Left ventricle myocardium inferior (tissue), 1 donor: Measurements from ENCODE around the gene PAQR4. TPM values are rescaled to one million over a fixed set of nuclear protein-coding genes. Genes with fewer than 3 reads are reported as not detected.

Source experiments
- DNase-seq: peaks from one replicate; pipeline ENCODE4 v3.0.0-alpha.2; 2020
- H3K27ac ChIP-seq: fragments of 200-600 bp; replicated peaks from 2 replicates; pipeline ENCODE4 v1.8.0; 2021
- H3K27me3 ChIP-seq: fragments of 200-600 bp; 2 replicates; pipeline ENCODE4 v1.8.0; 2021; ENCODE audit warnings: low read depth
- H3K36me3 ChIP-seq: fragments of 200-600 bp; 2 replicates; pipeline ENCODE4 v1.8.0; 2021
- H3K4me1 ChIP-seq: fragments of 200-600 bp; 2 replicates; pipeline ENCODE4 v1.8.0; 2021
- H3K4me3 ChIP-seq: fragments of 200-600 bp; 2 replicates; pipeline ENCODE4 v1.8.0; 2021; ENCODE audit warnings: mild to moderate bottlenecking, moderate library complexity
- H3K9me3 ChIP-seq: fragments of 200-600 bp; replicated peaks from 2 replicates; pipeline ENCODE4 v1.8.0; 2021
- CTCF ChIP-seq: fragments of 200-600 bp; IDR thresholded peaks from 2 replicates; pipeline ENCODE4 v1.8.0; 2021; ENCODE audit warnings: antibody characterized with exemption, mild to moderate bottlenecking, borderline replicate concordance
- intact Hi-C: fragments of 100-400 bp; cut with micrococcal nuclease; formaldehyde crosslinking; loops from one replicate; pipeline ENCODE4 v1.11.0; 2022
- total RNA-seq: library from RNA; stranded (reverse); fragmentation: NEBNext Ultra II Directional; extraction: Animal tissue kit (Norgen Biotek cat#: 25700); gene quantifications from one replicate; pipeline ENCODE4 v1.2.1, GENCODE V29; 2021
- donor health status: DM: no; HTN: yes; CAD: no; lungs with severe emphysema.

PAQR4 gene
- total RNA-seq, 1 donor from 2014 or later: 9.2 TPM

- H3K27ac ChIP-seq: no peak within 1 kb of the TSS
- H3K9me3 ChIP-seq: no peaks in the 10 kb centered on the region
- no peak for DNase-seq
- TF ChIP-seq CTCF: no peak
- H3K36me3 ChIP-seq: no peaks in the 10 kb centered on the region
- peaks cover 2% of the 10 kb centered on the region for H3K4me1 ChIP-seq
- peaks cover 97% of the 10 kb centered on the region for H3K27me3 ChIP-seq
- no peak within 1 kb of the TSS for H3K4me3 ChIP-seq
- intact Hi-C loops: no loop called here
These were observed 43.8 kb downstream of the PAQR4 start, which contains the start of gene CLDN9 for GRCh38 chr16:3012828-3013420. CLDN9 (plus strand) TSS chr16:3012923; CDS start chr16:3013363, 440 bp downstream.

- no peaks in the 10 kb centered on the region for H3K9me3 ChIP-seq
These were observed 44.4 kb downstream of the PAQR4 start for GRCh38 chr16:3013491-3013951.

GRCh38 chr16:3013998-3014690 is 45.0 kb downstream of the PAQR4 start:
- no peak overlapping the region for H3K27ac ChIP-seq
- DNase-seq: no peak
- peaks cover 8% of the 10 kb centered on the region for H3K4me1 ChIP-seq
- TF ChIP-seq CTCF: no peak
- no peaks in the 10 kb centered on the region for H3K9me3 ChIP-seq
- H3K4me3 ChIP-seq: no peak overlapping the region
- no peaks in the 10 kb centered on the region for H3K36me3 ChIP-seq
- peaks cover 97% of the 10 kb centered on the region for H3K27me3 ChIP-seq
- intact Hi-C loops: no loop called here

More at GRCh38 chr16:3013491-3013951, 44.4 kb downstream of the PAQR4 start:
- Histone ChIP-seq H3K27ac (no peak overlapping the region), H3K27me3 (peaks cover 97% of the 10 kb centered on the region), H3K36me3 (no peaks in the 10 kb centered on the region), H3K4me1 (peaks cover 8% of the 10 kb centered on the region), H3K4me3 (no peak overlapping the region)
- DNase-seq: no peak
- intact Hi-C loops: no loop called here
- TF ChIP-seq CTCF: no peak

GRCh38 chr16:3014971-3015370 is 45.8 kb downstream of the PAQR4 start:
- H3K36me3 ChIP-seq: no peaks in the 10 kb centered on the region
- peaks cover 89% of the 10 kb centered on the region for H3K27me3 ChIP-seq
- H3K9me3 ChIP-seq: no peaks in the 10 kb centered on the region
- H3K27ac ChIP-seq: no peak overlapping the region
- no peak for DNase-seq
- intact Hi-C loops: no loop called here
- TF ChIP-seq CTCF: no peak
- no peak overlapping the region for H3K4me3 ChIP-seq
- peaks cover 15% of the 10 kb centered on the region for H3K4me1 ChIP-seq

GRCh38 chr16:3015865-3016521 is 46.8 kb downstream of the PAQR4 start:
- DNase-seq: no peak
- Histone ChIP-seq H3K27me3 (peaks cover 79% of the 10 kb centered on the region), H3K4me1 (peaks cover 24% of the 10 kb centered on the region), H3K36me3 (no peaks in the 10 kb centered on the region), H3K27ac (no peak overlapping the region), H3K4me3 (no peak overlapping the region), H3K9me3 (no peaks in the 10 kb centered on the region)
- intact Hi-C loops: no loop called here
- no peak for TF ChIP-seq CTCF
